ENCODE data around the gene TRPM3.

DNA sequence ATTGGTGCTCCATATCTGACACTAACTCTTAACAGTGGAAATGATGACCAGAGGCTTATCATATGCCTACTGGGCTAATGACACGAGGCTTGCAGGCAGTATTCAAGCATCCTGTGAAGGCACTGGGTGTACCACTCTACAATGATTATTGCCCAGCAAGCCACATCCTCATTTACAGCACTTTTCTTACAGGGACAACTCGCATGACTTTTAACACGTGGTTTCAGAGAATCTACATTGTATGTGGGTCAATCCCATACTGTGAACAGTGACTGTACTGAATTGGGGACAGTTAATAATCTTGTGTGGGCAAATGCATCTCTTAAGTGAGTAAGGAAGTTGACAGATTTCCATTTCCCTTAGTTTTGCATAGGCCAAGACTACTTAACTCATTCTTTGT lies 260.0 kb downstream of the TRPM3 start:
- no peak for TF ChIP-seq POLR2A (IDR thresholded peaks at IDR 0.05)
- TF ChIP-seq CTCF (IDR thresholded peaks at IDR 0.05) = no peak

All from esophagus squamous epithelium (tissue), 4 donors.